ENCODE data around the gene ATP6V0E2. TPM values are rescaled to one million over a fixed set of nuclear protein-coding genes. Genes with fewer than 3 reads are reported as not detected.

Gene ATP6V0E2
- total RNA-seq (2022; extraction: Qiagen RNA extraction; ENCODE audit: low read depth): 42.7 to 64.6 TPM (median 59.8 TPM) in 5 replicates

GRCh38 chr7:149873074-149873969 lies at the start of gene ATP6V0E2:
Gene ATP6V0E2, plus strand, starts transcription at chr7:149873969. Its CDS starts 97 bp downstream, at chr7:149874066.

DNA sequence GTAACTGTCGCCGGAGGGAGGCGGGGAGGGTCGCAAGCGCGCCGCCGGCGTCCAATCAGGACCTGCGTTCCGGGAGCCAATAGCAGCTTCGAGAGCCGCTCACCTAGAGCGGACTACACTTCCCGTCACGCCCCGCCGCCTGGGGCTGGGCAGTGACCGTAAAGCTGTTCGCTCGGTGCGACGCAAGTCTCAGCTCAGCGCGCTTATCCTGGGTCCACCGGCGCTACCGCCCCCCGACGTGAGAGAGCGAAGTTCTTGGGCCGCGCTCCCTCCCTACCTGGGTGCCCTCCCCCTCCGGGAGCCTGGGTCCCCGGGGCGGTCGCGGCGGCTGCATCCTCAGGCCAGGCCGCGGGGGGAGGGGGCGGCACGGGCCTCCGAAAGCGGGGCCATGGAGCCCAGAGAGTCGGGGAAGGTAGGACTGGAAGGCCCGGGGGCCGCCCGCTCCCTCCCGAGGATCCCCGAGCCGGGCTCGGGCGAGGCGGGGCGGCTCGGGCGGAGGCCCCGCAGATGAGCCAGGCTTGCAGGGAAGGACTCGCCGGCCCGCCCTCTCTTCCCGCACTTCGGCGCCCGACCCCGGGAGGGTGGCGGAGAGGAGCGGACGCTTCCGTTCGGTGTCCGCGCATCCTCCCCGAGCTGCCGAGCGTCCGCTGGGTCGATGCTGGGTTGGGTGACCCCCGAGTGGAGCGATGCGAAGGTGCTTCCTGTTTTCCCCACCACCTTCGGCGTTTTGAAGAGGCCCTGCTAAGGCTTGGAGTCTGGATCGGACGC lies 35.4 kb upstream of the ATP6V0E2 start, which contains the start of gene ZNF862:
Gene ZNF862 (plus strand): TSS at position 152 of the 768 bp plus-strand sequence. CDS start 237 bp downstream, at position 389.

Other genes starting within 250 kb of the ATP6V0E2 start
- 0.78 to 2.0 TPM (median 1.1 TPM) in 5 replicates for gene ZNF467, start 100.4 kb upstream of the ATP6V0E2 start, total RNA-seq (2022; extraction: Qiagen RNA extraction; ENCODE audit: low read depth)
- 1.5 to 2.8 TPM (median 2.3 TPM) in 5 replicates for gene ZNF862, start 35.6 kb upstream of the ATP6V0E2 start, total RNA-seq (2022; extraction: Qiagen RNA extraction; ENCODE audit: low read depth)

All from A549 treated with RU486 at 1 μM for 4 hours (cell line).